ENCODE measurements around the gene CAMLG. TPM values are rescaled to one million over a fixed set of nuclear protein-coding genes. Genes with fewer than 3 reads are reported as not detected.
"Not testable (repeated sequence)": the region's sequence is repeated elsewhere in the genome, so short reads cannot be mapped to it uniquely, and the experiment has no call there.

Gene CAMLG
- 25.9 and 26.9 TPM in 2 replicates for total RNA-seq

GRCh38 chr5:134738133-134738962 lies at the start of gene CAMLG:
Gene CAMLG, plus strand, starts transcription at chr5:134738548. Its CDS starts 73 bp downstream, at chr5:134738621.
- DNase-seq (ENCODE audit: low spot score): peak; percentile 98
- Mint-ChIP-seq H3K36me3 (ENCODE audit: low read depth) (peaks cover 4% of the 10 kb centered on the region), H3K4me3 (peak within 1 kb of the TSS; percentile 94), H3K27me3 (ENCODE audit: insufficient read depth) (no peaks in the 10 kb centered on the region), H3K4me1 (ENCODE audit: low read depth) (peaks cover 32% of the 10 kb centered on the region), H3K9me3 (no peaks in the 10 kb centered on the region), H3K27ac (peak within 1 kb of the TSS; percentile 90)
- intact Hi-C loops (cut with micrococcal nuclease): loop anchor here (1.0 to 5.0 kb wide), 14 partner anchors 20 to 1686 kb away; partner anchors contain the start of genes C5orf15, C5orf24, DDX46 and HSPA4

- peaks cover 45% of the 10 kb centered on the region for H3K36me3 Mint-ChIP-seq (ENCODE audit: low read depth)
- DNase-seq (ENCODE audit: low spot score); H3K4me1 Mint-ChIP-seq (ENCODE audit: low read depth); H3K27me3 Mint-ChIP-seq (ENCODE audit: insufficient read depth); H3K27ac Mint-ChIP-seq; intact Hi-C loops (cut with micrococcal nuclease); H3K9me3 Mint-ChIP-seq; H3K4me3 Mint-ChIP-seq: not testable (repeated sequence)
Observed at GRCh38 chr5:134690144-134690543, 48.2 kb upstream of the CAMLG start.

- Mint-ChIP-seq H3K4me1 (ENCODE audit: low read depth) (no peaks in the 10 kb centered on the region), H3K27me3 (ENCODE audit: insufficient read depth) (no peaks in the 10 kb centered on the region), H3K27ac (no peak overlapping the region), H3K36me3 (ENCODE audit: low read depth) (peaks cover 43% of the 10 kb centered on the region), H3K4me3 (no peak overlapping the region), H3K9me3 (no peaks in the 10 kb centered on the region)
- intact Hi-C loops (cut with micrococcal nuclease): no loop called here
- DNase-seq (ENCODE audit: low spot score): no peak
Observed at GRCh38 chr5:134692722-134693121, 45.6 kb upstream of the CAMLG start.

- intact Hi-C loops (cut with micrococcal nuclease): no loop called here
- Mint-ChIP-seq H3K4me3 (no peak overlapping the region), H3K36me3 (ENCODE audit: low read depth) (peaks cover 19% of the 10 kb centered on the region), H3K27ac (no peak overlapping the region), H3K9me3 (no peaks in the 10 kb centered on the region), H3K27me3 (ENCODE audit: insufficient read depth) (no peaks in the 10 kb centered on the region), H3K4me1 (ENCODE audit: low read depth) (no peaks in the 10 kb centered on the region)
- no peak for DNase-seq (ENCODE audit: low spot score)
Observed at GRCh38 chr5:134708301-134708700, 30.0 kb upstream of the CAMLG start.

GRCh38 chr5:134714120-134714519 lies 24.2 kb upstream of the CAMLG start:
- H3K4me1 Mint-ChIP-seq (ENCODE audit: low read depth): no peaks in the 10 kb centered on the region
- no peak overlapping the region for H3K27ac Mint-ChIP-seq
- H3K9me3 Mint-ChIP-seq: no peaks in the 10 kb centered on the region
- H3K4me3 Mint-ChIP-seq: no peak overlapping the region
- no peaks in the 10 kb centered on the region for H3K27me3 Mint-ChIP-seq (ENCODE audit: insufficient read depth)
- H3K36me3 Mint-ChIP-seq (ENCODE audit: low read depth): peaks cover 31% of the 10 kb centered on the region
- intact Hi-C loops (cut with micrococcal nuclease): no loop called here
- no peak for DNase-seq (ENCODE audit: low spot score)

- no peaks in the 10 kb centered on the region for H3K27me3 Mint-ChIP-seq (ENCODE audit: insufficient read depth)
- H3K4me1 Mint-ChIP-seq (ENCODE audit: low read depth): no peaks in the 10 kb centered on the region
- no peak overlapping the region for H3K4me3 Mint-ChIP-seq
- H3K27ac Mint-ChIP-seq: no peak overlapping the region
- H3K36me3 Mint-ChIP-seq (ENCODE audit: low read depth): peaks cover 31% of the 10 kb centered on the region
- intact Hi-C loops (cut with micrococcal nuclease): no loop called here
- DNase-seq (ENCODE audit: low spot score): no peak
- H3K9me3 Mint-ChIP-seq: no peaks in the 10 kb centered on the region
Observed at GRCh38 chr5:134714541-134714940, 23.8 kb upstream of the CAMLG start.

- intact Hi-C loops (cut with micrococcal nuclease); H3K27ac Mint-ChIP-seq; H3K27me3 Mint-ChIP-seq (ENCODE audit: insufficient read depth); H3K9me3 Mint-ChIP-seq; DNase-seq (ENCODE audit: low spot score); H3K4me3 Mint-ChIP-seq; H3K4me1 Mint-ChIP-seq (ENCODE audit: low read depth): not testable (repeated sequence)
- peaks cover 32% of the 10 kb centered on the region for H3K36me3 Mint-ChIP-seq (ENCODE audit: low read depth)
Observed at GRCh38 chr5:134715466-134715865, 22.9 kb upstream of the CAMLG start.

DNA sequence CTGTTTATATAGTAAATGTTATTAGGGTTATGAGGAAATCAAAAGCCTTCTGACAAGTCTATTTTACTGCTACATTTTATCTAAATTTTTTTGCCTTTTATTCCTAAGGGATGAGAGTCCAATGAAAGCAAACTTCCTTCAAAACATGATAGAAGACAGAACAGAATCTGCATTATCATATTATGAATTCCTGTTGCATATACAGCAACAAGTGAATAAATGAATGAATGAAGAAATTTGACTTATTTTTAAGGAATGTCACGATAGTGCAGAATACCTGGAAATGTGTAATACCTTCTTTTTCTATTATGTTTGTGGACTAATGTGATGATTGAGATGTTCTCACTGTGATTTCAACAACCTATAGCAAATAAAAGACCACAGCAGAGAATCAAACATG lies 13.5 kb upstream of the CAMLG start:
- intact Hi-C loops (cut with micrococcal nuclease): no loop called here
- no peaks in the 10 kb centered on the region for H3K4me1 Mint-ChIP-seq (ENCODE audit: low read depth)

DNA sequence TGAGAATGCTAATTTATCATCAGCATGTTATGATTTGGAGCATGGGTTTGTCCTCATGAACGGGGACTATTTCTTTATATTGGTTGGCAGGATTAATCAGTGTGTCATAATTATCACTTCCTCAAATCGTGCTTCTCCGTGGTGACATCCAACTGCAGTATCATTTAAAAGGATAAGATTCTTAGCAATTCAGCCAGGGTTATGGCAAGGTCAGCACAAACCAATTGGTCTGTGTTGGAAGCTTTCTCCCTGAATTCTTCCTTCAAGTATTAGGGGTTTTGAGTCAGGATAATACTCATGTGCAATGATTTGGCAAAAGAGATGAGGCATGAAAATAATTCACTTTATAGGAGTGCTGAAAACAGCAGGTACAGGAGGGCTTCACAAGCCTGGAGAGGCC lies 5.5 kb upstream of the CAMLG start:
- Mint-ChIP-seq H3K4me1 (ENCODE audit: low read depth) (no peaks in the 10 kb centered on the region), H3K4me3 (no peak overlapping the region), H3K27ac (no peak overlapping the region), H3K9me3 (no peaks in the 10 kb centered on the region), H3K27me3 (ENCODE audit: insufficient read depth) (no peaks in the 10 kb centered on the region), H3K36me3 (ENCODE audit: low read depth) (no peaks in the 10 kb centered on the region)
- no peak for DNase-seq (ENCODE audit: low spot score)
- intact Hi-C loops (cut with micrococcal nuclease): no loop called here

More for the DNA sequence above, 13.5 kb upstream of the CAMLG start:
- H3K4me3 Mint-ChIP-seq: no peak overlapping the region
- no peak overlapping the region for H3K27ac Mint-ChIP-seq
- no peak for DNase-seq (ENCODE audit: low spot score)
- peaks cover 24% of the 10 kb centered on the region for H3K36me3 Mint-ChIP-seq (ENCODE audit: low read depth)
- H3K27me3 Mint-ChIP-seq (ENCODE audit: insufficient read depth): no peaks in the 10 kb centered on the region
- no peaks in the 10 kb centered on the region for H3K9me3 Mint-ChIP-seq

GRCh38 chr5:134735243-134735642 lies 3.1 kb upstream of the CAMLG start:
- intact Hi-C loops (cut with micrococcal nuclease): loop anchor here (5.0 kb wide), 1 partner anchor 457 kb away; no protein-coding TSS in a partner anchor
- no peaks in the 10 kb centered on the region for H3K27me3 Mint-ChIP-seq (ENCODE audit: insufficient read depth)
- no peak overlapping the region for H3K4me3 Mint-ChIP-seq
- peaks cover 13% of the 10 kb centered on the region for H3K4me1 Mint-ChIP-seq (ENCODE audit: low read depth)
- H3K36me3 Mint-ChIP-seq (ENCODE audit: low read depth): no peaks in the 10 kb centered on the region
- DNase-seq (ENCODE audit: low spot score): no peak
- H3K27ac Mint-ChIP-seq: no peak overlapping the region
- no peaks in the 10 kb centered on the region for H3K9me3 Mint-ChIP-seq

DNA sequence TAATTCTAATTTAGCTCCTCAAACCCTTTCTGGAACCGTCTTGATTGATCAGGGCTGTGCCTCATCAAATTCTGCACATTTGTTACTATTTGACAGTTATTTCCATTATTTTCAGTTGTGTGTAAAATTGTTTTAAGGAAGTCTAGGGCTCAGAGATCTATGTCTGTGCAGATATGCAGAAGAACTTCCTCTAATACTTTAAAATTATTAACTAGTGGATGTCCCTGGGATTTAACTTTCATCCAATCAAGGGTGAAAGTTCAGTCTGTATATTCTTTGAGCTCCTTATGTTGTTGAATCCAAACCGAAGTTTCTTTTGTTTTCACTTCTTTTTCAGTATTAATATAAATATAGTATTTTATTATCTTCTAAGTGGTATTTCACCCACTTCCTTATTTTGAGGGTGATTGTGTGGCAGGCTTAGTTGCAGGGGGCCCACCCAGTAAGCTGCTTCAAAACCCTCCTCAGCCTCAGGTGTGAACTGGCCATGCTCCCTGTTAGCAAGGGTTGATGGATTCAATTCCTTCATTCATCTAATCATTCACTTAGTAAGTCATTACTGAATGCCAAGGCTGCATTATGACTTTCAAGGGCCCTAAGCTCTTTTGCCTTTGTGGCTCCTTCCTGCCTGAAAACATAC lies 2.1 kb upstream of the CAMLG start:
- Mint-ChIP-seq H3K27ac (no peak overlapping the region), H3K4me1 (ENCODE audit: low read depth) (peaks cover 23% of the 10 kb centered on the region), H3K36me3 (ENCODE audit: low read depth) (no peaks in the 10 kb centered on the region), H3K27me3 (ENCODE audit: insufficient read depth) (no peaks in the 10 kb centered on the region), H3K9me3 (no peaks in the 10 kb centered on the region), H3K4me3 (no peak overlapping the region)
- intact Hi-C loops (cut with micrococcal nuclease): loop anchor here (5.0 kb wide), 1 partner anchor 456 kb away; no protein-coding TSS in a partner anchor
- no peak for DNase-seq (ENCODE audit: low spot score)

DNA sequence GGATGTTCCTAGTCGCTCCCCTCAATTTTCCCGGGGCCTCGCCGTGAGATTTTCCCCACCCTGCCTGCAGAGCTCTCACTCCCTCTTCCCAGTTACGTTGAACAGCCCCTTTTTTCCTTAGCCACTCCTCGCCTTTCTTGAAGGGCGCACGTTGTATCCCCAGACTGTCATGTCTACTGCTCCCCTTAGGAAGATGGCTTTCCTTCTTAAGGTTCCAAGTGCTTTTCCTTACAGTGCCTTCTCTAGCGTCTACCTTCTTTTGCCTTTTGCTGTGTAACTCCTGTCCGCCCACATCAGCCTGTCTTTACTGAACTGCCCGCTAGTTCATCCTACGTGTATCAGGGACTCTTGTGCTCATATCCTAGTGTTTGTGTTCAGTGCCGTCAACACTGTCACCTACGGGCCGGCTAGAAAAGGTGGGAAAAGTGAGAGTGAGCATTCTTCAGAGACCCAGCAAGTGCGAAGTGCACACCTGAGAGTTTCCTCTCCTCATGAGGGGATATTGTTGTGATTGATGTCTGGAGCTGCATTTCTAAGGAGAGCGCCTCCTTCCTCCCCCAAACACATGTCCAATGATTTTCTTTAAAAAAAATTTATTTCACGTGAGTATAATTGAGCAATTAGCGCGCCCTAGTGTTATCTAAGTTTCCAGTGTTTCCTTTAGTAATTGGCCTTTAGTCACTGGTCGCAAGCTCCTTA lies 764 bp downstream of the CAMLG start:
- Mint-ChIP-seq H3K4me1 (ENCODE audit: low read depth) (peaks cover 32% of the 10 kb centered on the region), H3K9me3 (no peaks in the 10 kb centered on the region), H3K27me3 (ENCODE audit: insufficient read depth) (no peaks in the 10 kb centered on the region), H3K36me3 (ENCODE audit: low read depth) (peaks cover 4% of the 10 kb centered on the region), H3K4me3 (peak overlapping the region; percentile 94), H3K27ac (peak overlapping the region; percentile 90)
- DNase-seq (ENCODE audit: low spot score): peak; percentile 12
- intact Hi-C loops (cut with micrococcal nuclease): loop anchor here (1.0 to 5.0 kb wide), 14 partner anchors 19 to 1686 kb away; partner anchors contain the start of genes C5orf15, C5orf24, DDX46 and HSPA4

- Mint-ChIP-seq H3K36me3 (ENCODE audit: low read depth) (peaks cover 4% of the 10 kb centered on the region), H3K4me1 (ENCODE audit: low read depth) (peaks cover 32% of the 10 kb centered on the region), H3K9me3 (no peaks in the 10 kb centered on the region), H3K4me3 (no peak overlapping the region), H3K27ac (no peak overlapping the region), H3K27me3 (ENCODE audit: insufficient read depth) (no peaks in the 10 kb centered on the region)
- DNase-seq (ENCODE audit: low spot score): no peak
- intact Hi-C loops (cut with micrococcal nuclease): no loop called here
Observed at GRCh38 chr5:134741052-134741451, 2.7 kb downstream of the CAMLG start.
